HG02763 (cell line): Measurements from ENCODE around the gene ZCCHC13.
"Not testable (repeated sequence)": the region's sequence is repeated elsewhere in the genome, so short reads cannot be mapped to it uniquely, and the experiment has no call there.

ENCODE experiments used
- ATAC-seq: cut with Tn5 transposase; IDR thresholded peaks from one replicate; pipeline ENCODE4 v1.9.1; 2021; ENCODE audit warnings: mild to moderate bottlenecking, moderate library complexity; ENCODE audit not compliant: unreplicated experiment

The ZCCHC13 gene

DNA sequence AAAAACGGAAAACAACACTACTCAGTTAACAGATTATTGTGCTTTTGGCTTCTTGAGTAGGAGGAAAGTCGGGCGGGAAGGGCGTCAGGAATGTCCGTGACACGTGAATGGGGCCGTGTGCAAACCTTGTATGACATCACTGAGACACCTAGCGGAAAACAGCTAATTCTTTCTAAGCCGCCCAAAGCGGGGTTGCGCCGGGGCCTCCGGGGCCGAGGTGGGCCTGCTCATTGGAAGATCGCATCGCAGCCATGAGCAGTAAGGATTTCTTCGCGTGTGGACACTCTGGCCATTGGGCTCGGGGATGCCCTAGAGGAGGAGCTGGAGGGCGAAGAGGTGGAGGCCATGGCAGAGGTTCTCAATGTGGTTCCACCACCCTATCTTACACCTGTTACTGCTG, at the start of gene ZCCHC13:
ZCCHC13 (plus strand) TSS at position 165 of the 400 bp plus-strand sequence; CDS start at position 252, 87 bp downstream.
- no peak for ATAC-seq

DNA sequence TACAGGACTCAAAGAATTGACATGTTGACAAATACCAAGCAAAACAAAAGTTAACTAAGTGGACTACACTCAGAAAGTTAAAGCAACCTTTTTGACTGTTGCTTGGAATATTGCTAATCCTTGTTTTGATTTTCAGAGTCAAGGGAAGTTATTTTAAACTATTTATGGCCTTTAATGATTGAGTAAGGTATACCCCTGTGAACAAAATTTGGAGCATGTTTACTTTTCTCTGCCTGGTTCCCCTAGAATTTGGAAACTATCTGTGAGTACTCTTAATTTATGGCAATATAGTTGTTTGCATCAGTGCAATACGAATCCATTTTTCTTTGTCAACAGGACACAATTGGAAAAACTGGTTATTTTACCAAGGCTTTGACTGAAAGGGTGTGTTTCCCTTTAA, 45.9 kb upstream of the ZCCHC13 start:
- ATAC-seq = not testable (repeated sequence)

GRCh38 chrX:74259885-74260491, 44.0 kb upstream of the ZCCHC13 start:
- ATAC-seq = no peak

DNA sequence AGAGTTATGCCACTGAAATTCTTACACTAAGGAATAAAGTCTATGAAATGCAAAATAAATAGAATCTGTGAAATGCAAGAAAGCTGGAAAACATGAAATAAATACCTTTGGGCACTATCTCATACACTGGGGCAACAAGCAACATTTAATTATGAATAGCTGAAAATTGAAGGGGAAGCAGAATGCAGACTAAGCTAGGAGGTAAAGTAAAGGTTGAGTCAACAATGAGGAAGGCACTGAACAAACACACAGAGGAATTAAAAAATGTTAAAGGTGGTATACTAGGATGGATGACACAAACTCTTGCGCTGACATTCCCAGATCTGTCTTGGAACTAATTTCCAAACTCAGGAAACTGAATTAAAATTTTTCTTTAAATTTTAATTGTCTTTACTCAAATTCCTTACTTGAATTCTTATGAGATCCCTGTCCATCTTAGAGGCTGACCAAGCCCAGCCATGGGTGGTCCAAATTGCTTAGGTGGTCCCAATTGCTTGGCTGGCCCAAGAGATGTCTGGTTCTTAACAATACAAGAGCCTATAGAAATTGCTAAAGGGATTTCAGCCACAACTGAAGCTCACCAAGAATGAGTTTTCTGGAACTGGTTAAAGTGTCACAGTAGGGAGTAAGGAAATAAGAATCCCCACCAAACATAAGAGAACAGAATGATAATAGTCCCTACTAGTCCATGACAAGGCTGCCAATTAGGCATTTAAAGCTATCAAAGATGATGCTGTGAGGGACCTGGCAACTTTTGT, 41.3 kb upstream of the ZCCHC13 start:
- ATAC-seq = no peak

DNA sequence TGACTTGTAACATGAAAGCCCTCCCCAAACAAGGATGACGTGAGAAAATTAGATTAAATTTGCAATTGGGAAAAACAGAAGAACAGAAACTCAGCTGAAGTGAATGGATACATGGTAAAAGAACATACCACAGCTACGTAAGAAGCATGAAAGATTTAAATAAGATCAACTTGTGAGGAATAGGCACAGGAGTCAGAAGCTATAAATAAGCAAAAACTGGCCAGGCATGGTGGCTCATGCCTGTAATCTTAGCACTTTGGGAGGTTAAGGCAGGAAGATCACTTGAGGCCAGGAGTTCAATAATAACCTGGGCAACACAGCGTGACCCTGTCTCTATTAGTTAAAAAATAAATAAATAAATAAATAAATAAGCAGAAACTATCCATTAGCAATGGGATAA, 33.6 kb upstream of the ZCCHC13 start:
- ATAC-seq = no peak

- ATAC-seq = peak; percentile 63
Measured at GRCh38 chrX:74272230-74272629, 31.8 kb upstream of the ZCCHC13 start.

- ATAC-seq = no peak
Measured at GRCh38 chrX:74274516-74274915, 29.5 kb upstream of the ZCCHC13 start.

DNA sequence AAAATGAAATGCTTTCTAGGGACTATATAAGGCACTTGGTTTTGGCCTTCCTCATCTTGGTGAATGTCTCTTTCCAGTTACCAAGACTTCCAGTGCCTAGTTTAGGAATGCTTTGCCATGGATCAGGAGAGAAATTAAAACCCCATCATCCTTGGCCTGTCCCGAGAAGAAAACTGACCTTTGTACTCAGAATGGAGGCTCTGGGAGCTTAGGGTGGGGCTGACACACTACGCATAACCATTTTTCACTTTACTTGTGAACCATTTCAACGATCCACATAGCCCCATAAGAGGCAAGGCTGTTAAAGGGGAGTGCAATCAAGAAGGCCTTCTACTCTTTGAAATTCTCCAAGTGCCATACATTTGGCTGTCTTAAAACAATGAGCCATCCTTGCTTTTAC, 26.7 kb upstream of the ZCCHC13 start:
- ATAC-seq = no peak

GRCh38 chrX:74277846-74278245, 26.1 kb upstream of the ZCCHC13 start:
- ATAC-seq = no peak

- ATAC-seq = no peak
Measured at GRCh38 chrX:74280759-74281158, 23.2 kb upstream of the ZCCHC13 start.

DNA sequence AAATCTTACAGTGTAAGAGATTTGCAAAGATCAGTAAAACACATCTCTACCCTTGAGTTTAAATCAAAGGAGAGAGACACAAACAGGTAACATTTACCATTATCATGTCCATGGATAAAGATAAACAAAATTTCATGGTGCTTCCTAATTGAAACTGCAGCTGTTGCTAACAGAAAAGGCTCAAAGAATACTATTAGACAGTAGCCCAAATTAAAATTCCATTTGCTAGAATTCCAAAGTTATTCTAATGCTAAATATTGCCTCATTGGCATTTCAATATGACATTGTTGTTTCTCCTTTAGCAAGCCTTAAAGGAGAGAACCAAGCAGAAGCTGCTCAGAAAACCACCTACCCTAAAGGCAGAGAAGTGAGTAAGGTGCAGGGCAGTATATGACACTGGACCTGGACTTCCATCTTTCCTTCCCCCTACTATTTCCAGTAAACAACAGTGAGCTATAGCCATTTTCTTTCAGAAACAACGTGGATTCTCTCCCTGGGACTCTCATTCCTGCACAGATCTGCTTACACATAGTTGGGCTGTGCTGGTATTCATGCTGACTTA, 19.5 kb upstream of the ZCCHC13 start:
- ATAC-seq = no peak

- no peak for ATAC-seq
Measured at GRCh38 chrX:74286950-74287740, 16.8 kb upstream of the ZCCHC13 start.

DNA sequence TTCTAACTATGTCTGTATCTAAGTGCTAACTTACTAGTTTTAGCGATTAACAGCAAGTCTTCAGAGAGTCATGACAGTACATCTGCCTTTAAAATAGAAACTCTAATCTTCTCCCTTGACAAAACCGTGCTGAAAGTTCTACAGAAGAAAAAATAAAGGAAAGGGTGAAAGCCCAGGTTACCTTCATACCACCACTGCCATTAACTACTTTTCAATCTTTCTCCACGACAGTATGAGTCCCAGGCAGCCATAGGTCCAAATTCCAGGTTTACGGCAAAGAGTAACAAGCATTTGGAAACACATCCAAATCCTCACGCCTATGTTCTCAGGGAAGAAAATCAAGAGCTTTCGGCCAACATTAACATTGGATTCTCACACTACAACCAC, 12.4 kb upstream of the ZCCHC13 start:
- ATAC-seq = no peak

GRCh38 chrX:74291964-74292807, 11.8 kb upstream of the ZCCHC13 start:
- peak; percentile 82 for ATAC-seq

DNA sequence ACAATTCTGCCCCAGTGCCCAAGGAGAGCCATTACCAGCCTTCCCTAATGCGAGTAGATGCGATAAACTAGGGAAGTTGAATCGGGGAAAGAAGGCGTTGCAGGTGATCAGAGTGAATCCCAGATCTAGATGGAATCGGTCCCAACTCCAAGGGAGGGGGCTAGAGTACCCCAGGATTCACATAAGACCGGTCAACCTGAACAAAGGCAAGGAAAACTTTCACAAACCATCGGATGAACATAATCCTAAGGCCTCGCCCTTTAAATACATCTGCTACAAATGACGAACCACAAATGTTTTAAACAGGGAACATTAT, 11.2 kb upstream of the ZCCHC13 start:
- ATAC-seq = peak; percentile 3

DNA sequence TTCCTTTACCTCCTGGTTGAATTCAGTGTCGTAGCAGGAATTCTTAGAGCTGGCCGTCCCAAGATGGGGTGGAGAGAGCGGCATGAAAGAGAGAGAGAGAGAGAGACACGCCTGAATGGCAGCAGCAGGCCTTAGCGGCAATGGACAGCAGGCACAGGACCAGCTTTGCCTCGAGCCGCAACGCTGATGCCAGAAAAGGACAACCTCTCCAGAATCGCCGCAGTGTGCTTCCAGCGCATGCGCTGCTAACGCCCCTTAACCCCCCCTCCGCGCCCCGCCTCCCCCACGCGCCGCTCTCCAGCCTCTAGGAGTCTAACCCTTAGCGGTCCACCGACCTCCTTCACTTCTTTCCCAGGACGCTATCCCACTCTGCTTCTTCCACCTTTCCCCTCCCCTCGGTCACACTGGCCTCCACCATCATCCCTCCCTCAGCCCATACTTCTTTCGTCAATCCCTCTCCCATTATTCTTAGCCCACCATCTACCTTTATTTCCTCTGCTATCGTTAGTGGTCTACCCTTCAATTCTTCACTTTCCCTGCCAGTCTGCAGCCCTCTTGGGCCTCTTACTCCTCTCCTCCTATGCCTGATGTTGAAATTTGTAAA, 10.5 kb upstream of the ZCCHC13 start:
- peak; percentile 35 for ATAC-seq

- ATAC-seq = no peak
Measured at GRCh38 chrX:74295101-74295500, 8.9 kb upstream of the ZCCHC13 start.

DNA sequence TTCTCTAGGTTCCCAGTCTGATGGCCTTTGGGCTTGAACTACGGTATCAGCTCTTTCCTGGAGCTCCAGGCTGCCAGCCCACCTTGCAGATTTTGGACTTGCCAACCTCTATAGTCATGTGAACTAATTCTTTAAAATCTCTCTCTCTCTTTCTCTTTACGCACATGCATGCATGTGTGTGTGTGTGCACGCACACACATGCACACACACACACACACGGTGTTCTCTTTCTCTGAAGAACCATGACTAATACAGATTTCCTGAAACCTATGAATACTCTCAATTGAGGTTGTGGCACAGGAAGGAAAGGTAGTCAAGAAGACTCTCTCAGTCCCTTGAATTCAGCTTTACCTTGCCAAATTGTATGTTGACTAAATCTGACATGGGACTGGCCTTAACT, 6.2 kb upstream of the ZCCHC13 start:
- ATAC-seq = no peak

GRCh38 chrX:74300869-74301268, 3.1 kb upstream of the ZCCHC13 start:
- ATAC-seq = no peak

DNA sequence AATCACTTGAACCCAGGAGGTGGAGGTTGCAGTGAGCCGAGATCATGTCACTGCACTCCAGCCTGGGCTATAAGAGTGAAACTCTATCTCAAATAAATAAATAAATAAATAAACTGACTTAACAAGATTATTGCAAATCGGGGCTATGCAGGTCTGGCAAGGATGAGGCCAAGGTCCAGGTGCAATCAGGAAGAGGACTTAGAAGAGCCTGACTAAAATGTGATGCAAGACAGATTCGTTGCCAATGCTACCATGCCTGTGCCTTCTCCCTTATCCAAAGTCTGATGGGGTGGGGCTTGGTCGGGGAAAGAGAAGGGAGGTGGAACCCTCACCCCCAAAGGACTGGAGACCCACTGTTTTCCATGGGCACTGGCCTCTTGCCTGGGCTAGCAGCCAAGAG, 14.7 kb downstream of the ZCCHC13 start:
- no peak for ATAC-seq
